T follicular helper cell (primary cell): ENCODE results near the gene TSPEAR.

Experiments used
- DNase-seq: peaks from one replicate; pipeline ENCODE4 v3.0.0-alpha.2; 2020; ENCODE audit warnings: low read depth

TSPEAR gene

GRCh38 chr21:44515359-44516165, 195.8 kb downstream of the TSPEAR start:
- no peak for DNase-seq

GRCh38 chr21:44514746-44515358, 196.5 kb downstream of the TSPEAR start:
- DNase-seq: no peak

- DNase-seq: no peak
Observed at GRCh38 chr21:44514218-44514520, 197.2 kb downstream of the TSPEAR start.

- no peak for DNase-seq
Observed at GRCh38 chr21:44513389-44514217, 197.8 kb downstream of the TSPEAR start.

GRCh38 chr21:44512496-44513388, 198.6 kb downstream of the TSPEAR start:
- DNase-seq: no peak

GRCh38 chr21:44511938-44512275, 199.5 kb downstream of the TSPEAR start:
- no peak for DNase-seq

GRCh38 chr21:44511219-44511937, 200.0 kb downstream of the TSPEAR start:
- no peak for DNase-seq

- DNase-seq: peak; percentile 79
Observed at GRCh38 chr21:44510508-44511218, 200.7 kb downstream of the TSPEAR start.

- no peak for DNase-seq
Observed at GRCh38 chr21:44510109-44510507, 201.3 kb downstream of the TSPEAR start.

GRCh38 chr21:44509539-44509938, 201.8 kb downstream of the TSPEAR start:
- DNase-seq: no peak

- no peak for DNase-seq
Observed at GRCh38 chr21:44508711-44509445, 202.5 kb downstream of the TSPEAR start.

- DNase-seq: no peak
Observed at GRCh38 chr21:44508426-44508710, 203.0 kb downstream of the TSPEAR start.

- no peak for DNase-seq
Observed at GRCh38 chr21:44507673-44508425, 203.5 kb downstream of the TSPEAR start.

- no peak for DNase-seq
Observed at GRCh38 chr21:44506279-44507255, 204.8 kb downstream of the TSPEAR start.

- DNase-seq: no peak
Observed at GRCh38 chr21:44505673-44506278, 205.6 kb downstream of the TSPEAR start.

- DNase-seq: no peak
Observed at GRCh38 chr21:44503901-44504399, 207.4 kb downstream of the TSPEAR start.
